Measurements from ENCODE around the gene HARBI1. TPM values are rescaled to one million over a fixed set of nuclear protein-coding genes. Genes with fewer than 3 reads are reported as not detected.

Gene HARBI1
- total and polyA plus RNA-seq, 2 donors (not counting 1 experiment from before 2014, with no cell fraction given) = 4.9 to 7.6 TPM

GRCh38 chr11:46582588-46582987 is 34.4 kb downstream of the HARBI1 start:
- Histone ChIP-seq H3K27ac (ENCODE audit: insufficient read depth, low read length) (no peak overlapping the region), H3K9ac (ENCODE audit: insufficient read depth, low read length) (no peak overlapping the region), H3K4me2 (ENCODE audit: extremely low read depth, insufficient read depth, low read length) (no peak overlapping the region), H4K20me1 (ENCODE audit: control insufficient read depth, extremely low read depth, insufficient read depth, low read length) (no peaks in the 10 kb centered on the region), H2AFZ (ENCODE audit: low read length) (no peak overlapping the region), H3K9me3 (ENCODE audit: control insufficient read depth, insufficient read depth, low read depth, low read length) (no peaks in the 10 kb centered on the region), H3K79me2 (ENCODE audit: control insufficient read depth, insufficient read depth, low read length) (peaks cover 36% of the 10 kb centered on the region), H3K4me3 (replicated peaks in 1 of 4; ENCODE audit: control extremely low read depth in 1 of 4, insufficient read depth in 1 of 4, low read depth in 3 of 4, low read length in 4 of 4) (no peak overlapping the region), H3K27me3 (ENCODE audit: control insufficient read depth, insufficient read depth, low read length) (no peaks in the 10 kb centered on the region), H3K36me3 (ENCODE audit: control insufficient read depth, insufficient read depth, low read length) (no peaks in the 10 kb centered on the region), H3K4me1 (ENCODE audit: control insufficient read depth, extremely low read depth, insufficient read depth, low read length) (no peaks in the 10 kb centered on the region)
- no peak for DNase-seq (ENCODE audit: low read depth in 2 of 2)
- TF ChIP-seq EZH2 (IDR thresholded peaks at IDR 0.05; ENCODE audit: low read length, missing control alignments) = no peak

GRCh38 chr11:46577058-46577457 is 40.0 kb downstream of the HARBI1 start:
- Histone ChIP-seq H3K36me3 (ENCODE audit: control insufficient read depth, insufficient read depth, low read length) (no peaks in the 10 kb centered on the region), H3K4me2 (ENCODE audit: extremely low read depth, insufficient read depth, low read length) (no peak overlapping the region), H3K27me3 (ENCODE audit: control insufficient read depth, insufficient read depth, low read length) (no peaks in the 10 kb centered on the region), H3K9me3 (ENCODE audit: control insufficient read depth, insufficient read depth, low read depth, low read length) (no peaks in the 10 kb centered on the region), H2AFZ (ENCODE audit: low read length) (no peak overlapping the region), H3K4me1 (ENCODE audit: control insufficient read depth, extremely low read depth, insufficient read depth, low read length) (no peaks in the 10 kb centered on the region), H3K4me3 (replicated peaks in 1 of 4; ENCODE audit: control extremely low read depth in 1 of 4, insufficient read depth in 1 of 4, low read depth in 3 of 4, low read length in 4 of 4) (no peak overlapping the region), H4K20me1 (ENCODE audit: control insufficient read depth, extremely low read depth, insufficient read depth, low read length) (peaks cover 4% of the 10 kb centered on the region), H3K79me2 (ENCODE audit: control insufficient read depth, insufficient read depth, low read length) (peaks cover 39% of the 10 kb centered on the region), H3K9ac (ENCODE audit: insufficient read depth, low read length) (no peak overlapping the region), H3K27ac (ENCODE audit: insufficient read depth, low read length) (no peak overlapping the region)
- DNase-seq (ENCODE audit: low read depth in 2 of 2) = no peak
- TF ChIP-seq CTCF (conservative IDR thresholded peaks at IDR 0.05 in 1 of 2, IDR thresholded peaks at IDR 0.05 in 1 of 2; ENCODE audit: low read depth in 1 of 2, low read length in 2 of 2) (no peak), EZH2 (IDR thresholded peaks at IDR 0.05; ENCODE audit: low read length, missing control alignments) (no peak)

- no peak for DNase-seq (ENCODE audit: low read depth in 2 of 2)
- Histone ChIP-seq H3K9me3 (ENCODE audit: control insufficient read depth, insufficient read depth, low read depth, low read length) (no peaks in the 10 kb centered on the region), H3K27me3 (ENCODE audit: control insufficient read depth, insufficient read depth, low read length) (no peaks in the 10 kb centered on the region), H3K4me3 (replicated peaks in 1 of 4; ENCODE audit: control extremely low read depth in 1 of 4, insufficient read depth in 1 of 4, low read depth in 3 of 4, low read length in 4 of 4) (no peak overlapping the region), H3K79me2 (ENCODE audit: control insufficient read depth, insufficient read depth, low read length) (peaks cover 28% of the 10 kb centered on the region), H3K4me1 (ENCODE audit: control insufficient read depth, extremely low read depth, insufficient read depth, low read length) (no peaks in the 10 kb centered on the region), H2AFZ (ENCODE audit: low read length) (no peak overlapping the region), H3K9ac (ENCODE audit: insufficient read depth, low read length) (no peak overlapping the region), H4K20me1 (ENCODE audit: control insufficient read depth, extremely low read depth, insufficient read depth, low read length) (peaks cover 4% of the 10 kb centered on the region), H3K27ac (ENCODE audit: insufficient read depth, low read length) (no peak overlapping the region), H3K36me3 (ENCODE audit: control insufficient read depth, insufficient read depth, low read length) (no peaks in the 10 kb centered on the region), H3K4me2 (ENCODE audit: extremely low read depth, insufficient read depth, low read length) (no peak overlapping the region)
- TF ChIP-seq CTCF (conservative IDR thresholded peaks at IDR 0.05 in 1 of 2, IDR thresholded peaks at IDR 0.05 in 1 of 2; ENCODE audit: low read depth in 1 of 2, low read length in 2 of 2) (no peak), EZH2 (IDR thresholded peaks at IDR 0.05; ENCODE audit: low read length, missing control alignments) (no peak)
Measured at GRCh38 chr11:46574656-46575055, 42.4 kb downstream of the HARBI1 start.
